Putamen (tissue), 1 donor: ENCODE data around the gene RAB31.

ENCODE experiments used
- DNase-seq: peaks from one replicate; pipeline ENCODE4 v3.0.0-alpha.2; 2016; ENCODE audit warnings: low spot score

RAB31 gene

GRCh38 chr18:9822587-9823185 is 114.6 kb downstream of the RAB31 start:
- no peak for DNase-seq

DNA sequence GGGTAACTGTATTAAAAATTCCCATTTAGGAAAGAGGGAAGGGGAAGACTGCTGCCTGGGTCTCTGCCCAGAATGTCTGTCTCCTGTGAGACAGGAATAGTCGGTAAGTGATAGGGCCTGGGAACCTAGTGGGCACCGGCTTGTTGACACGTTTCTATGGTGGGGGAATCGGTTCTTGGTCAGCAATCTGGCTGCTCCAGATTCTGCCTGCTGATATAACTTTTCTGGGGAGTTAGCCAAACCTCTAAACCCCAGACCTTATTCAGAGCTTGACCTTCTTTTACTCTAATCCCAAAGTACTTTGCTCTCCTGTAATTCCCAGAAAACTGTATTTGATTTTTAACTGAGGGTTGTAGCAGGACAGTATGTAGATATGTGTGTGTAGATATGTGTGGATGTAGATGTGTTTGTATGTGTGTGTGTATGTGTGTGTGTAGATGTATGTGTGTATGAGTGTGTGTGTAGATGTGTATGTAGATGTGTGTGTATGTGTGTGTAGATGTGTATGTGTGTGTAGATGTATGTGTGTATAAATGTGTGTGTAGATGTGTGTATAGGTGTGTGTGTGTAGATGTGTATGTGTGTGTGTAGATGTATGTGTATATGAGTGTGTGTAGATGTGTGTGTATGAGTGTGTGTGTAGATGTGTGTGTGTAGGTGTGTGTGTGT is 115.8 kb downstream of the RAB31 start:
- no peak for DNase-seq

DNA sequence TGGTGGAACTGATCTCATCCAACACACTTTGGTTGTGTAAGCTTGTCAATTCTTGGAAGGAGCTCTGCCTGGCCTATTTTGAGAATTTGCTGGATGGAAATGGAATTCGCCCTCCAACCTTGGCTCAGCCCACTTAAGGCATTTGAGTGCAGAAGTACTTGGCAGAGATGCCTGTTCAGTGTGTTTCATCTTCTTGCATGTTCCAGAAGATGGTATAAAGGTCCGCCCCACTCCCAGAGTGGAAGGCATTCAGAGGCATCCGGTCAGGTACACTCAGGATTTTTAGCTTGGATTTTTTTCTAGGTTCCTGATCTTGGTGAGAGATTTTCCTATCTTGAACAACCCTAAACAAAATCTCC is 116.4 kb downstream of the RAB31 start:
- no peak for DNase-seq

- DNase-seq, result no peak
These were observed 116.9 kb downstream of the RAB31 start for GRCh38 chr18:9824952-9825371.

DNA sequence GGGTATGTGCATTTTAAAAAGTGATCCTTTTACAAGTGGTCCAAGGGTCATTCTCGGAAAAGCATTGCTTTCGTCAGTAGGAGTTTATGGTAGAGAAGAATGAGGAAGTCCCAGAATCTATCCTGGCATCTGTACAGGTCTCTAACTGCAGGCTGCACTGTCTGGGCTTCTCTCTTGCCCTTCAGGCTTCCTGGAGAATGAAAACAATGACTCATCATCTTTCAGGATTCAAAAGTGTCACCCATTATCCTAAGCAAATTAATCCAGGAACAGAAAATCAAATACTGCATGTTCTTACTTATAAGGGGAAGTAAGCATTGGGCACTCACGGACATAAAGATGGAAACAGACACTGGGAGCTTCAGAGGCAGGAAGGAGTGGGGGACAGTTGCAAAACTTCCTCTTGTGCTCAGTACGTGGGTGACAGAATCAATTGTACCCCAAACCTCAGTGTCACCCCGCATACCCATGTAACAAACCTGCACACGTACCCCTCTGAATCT is 117.5 kb downstream of the RAB31 start:
- DNase-seq, result peak; percentile 42

GRCh38 chr18:9826685-9827084 is 118.6 kb downstream of the RAB31 start:
- no peak for DNase-seq

GRCh38 chr18:9827211-9827792 is 119.2 kb downstream of the RAB31 start:
- no peak for DNase-seq

GRCh38 chr18:9827793-9828505 is 119.8 kb downstream of the RAB31 start:
- DNase-seq, result peak; percentile 34

DNA sequence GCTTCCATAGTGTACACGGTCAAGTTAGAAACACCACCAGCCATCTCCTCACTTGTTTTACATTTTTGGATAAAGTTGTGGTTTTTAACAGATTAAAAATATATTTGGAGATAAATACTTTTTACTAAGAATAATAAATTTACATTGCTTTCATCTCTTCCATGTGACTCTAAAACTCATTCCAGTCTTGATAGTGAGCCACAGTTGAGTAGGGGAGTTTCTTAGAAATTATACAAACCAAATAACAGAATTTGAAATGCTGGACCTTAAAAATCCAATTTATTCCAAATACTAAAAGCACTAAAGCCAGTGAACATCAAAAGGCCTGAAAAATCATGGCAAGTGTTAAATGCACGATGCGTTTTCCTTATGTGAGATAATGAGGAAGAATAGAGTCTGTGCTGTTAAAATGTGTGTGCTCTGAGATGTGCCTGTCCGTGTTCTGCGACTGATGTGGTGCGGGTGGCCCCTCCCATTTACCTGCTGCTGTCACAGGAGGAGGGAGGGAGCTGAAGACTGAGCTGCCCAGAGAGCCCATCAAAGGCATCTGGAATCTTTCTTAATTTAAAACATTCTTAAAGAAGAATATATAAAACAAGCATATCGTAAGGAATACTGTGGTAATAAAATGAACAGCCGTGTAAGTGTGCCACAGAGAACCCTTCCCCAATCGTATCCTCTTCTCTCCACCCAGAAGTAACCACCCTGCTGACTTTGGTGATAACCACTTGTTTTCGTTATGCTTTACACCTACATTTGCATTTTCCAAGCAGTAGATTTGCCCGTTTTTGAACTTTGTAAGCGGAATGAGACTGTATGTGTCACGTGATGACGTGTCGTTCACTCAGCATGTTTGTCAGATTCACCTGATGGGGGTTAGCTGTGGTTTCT is 120.7 kb downstream of the RAB31 start:
- DNase-seq, result no peak

- no peak for DNase-seq
These were observed 121.3 kb downstream of the RAB31 start for GRCh38 chr18:9829397-9829712.

DNA sequence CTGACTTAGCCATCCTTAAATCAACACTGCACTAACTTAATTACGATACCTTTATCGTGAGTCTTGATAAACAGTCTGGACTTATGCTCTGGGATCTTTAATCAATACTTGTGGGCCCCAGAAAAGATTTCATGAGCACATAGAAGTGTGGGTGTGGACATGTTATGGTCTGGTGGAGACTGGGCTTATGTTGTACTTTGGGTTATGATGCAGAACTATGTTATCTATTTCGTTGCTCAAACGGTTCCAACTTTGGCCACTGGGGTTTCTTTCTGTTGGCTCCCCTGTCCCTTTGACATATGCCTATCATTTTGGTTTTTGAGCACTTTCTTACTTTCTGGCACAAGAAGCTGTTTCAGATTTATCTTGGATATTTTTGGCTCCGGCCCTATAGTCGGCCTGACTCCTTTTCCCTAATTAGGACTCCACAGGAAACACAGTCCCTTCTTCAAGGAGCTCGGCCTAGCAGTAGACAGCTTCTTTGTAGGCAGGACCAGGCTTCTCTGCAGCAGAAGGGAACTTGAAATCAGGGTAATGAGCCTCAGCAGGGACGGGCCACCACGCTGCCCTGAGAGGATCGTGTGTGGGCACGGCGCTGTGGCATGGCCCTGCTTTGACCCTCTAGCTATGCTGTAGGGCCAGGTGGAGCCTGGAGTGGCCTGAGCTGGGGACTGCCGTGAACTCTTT is 123.1 kb downstream of the RAB31 start:
- DNase-seq, result no peak

DNA sequence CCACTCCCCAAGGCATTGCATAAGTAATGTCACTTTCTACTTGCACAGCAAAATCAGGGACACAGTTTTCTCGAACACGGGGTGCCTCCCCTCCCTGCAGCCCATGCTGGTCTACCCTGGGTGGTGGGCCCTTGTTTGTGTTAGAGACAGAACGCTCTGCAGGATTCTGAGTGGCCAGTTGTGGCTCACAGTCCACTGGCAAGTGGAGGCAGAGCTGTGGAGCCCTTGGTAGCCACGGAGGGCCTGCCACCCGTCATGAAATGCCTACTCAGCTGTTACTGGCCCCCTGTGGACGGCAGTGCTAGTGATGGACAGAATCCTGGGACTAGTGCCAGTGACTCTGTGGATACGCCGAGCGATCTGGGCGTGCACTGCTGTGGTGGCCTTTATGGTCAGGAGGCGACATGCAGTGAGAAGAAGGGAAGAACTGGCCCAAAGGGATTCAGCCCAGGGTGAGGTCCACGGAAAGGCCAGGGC is 123.7 kb downstream of the RAB31 start:
- DNase-seq, result no peak

- no peak for DNase-seq
These were observed 124.8 kb downstream of the RAB31 start for GRCh38 chr18:9832871-9833270.

DNA sequence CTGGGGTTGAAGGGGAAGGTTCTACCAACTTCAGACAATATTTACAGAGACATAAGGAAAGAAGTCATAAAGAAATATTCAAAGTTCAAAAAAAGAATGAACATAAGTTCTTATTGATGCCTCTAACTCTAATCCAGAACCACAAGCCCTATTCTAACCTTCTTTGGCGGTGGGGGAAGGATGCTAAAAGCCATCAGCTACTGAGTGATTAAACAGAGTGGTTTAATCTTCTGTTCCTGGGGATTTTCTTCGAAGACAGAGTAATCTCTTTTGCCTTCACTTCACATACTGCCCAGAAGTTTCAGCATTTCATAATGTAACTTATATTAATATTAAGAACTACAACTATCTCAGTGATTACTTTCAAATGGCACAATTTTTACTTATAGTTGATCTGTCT is 126.5 kb downstream of the RAB31 start:
- DNase-seq, result no peak

DNA sequence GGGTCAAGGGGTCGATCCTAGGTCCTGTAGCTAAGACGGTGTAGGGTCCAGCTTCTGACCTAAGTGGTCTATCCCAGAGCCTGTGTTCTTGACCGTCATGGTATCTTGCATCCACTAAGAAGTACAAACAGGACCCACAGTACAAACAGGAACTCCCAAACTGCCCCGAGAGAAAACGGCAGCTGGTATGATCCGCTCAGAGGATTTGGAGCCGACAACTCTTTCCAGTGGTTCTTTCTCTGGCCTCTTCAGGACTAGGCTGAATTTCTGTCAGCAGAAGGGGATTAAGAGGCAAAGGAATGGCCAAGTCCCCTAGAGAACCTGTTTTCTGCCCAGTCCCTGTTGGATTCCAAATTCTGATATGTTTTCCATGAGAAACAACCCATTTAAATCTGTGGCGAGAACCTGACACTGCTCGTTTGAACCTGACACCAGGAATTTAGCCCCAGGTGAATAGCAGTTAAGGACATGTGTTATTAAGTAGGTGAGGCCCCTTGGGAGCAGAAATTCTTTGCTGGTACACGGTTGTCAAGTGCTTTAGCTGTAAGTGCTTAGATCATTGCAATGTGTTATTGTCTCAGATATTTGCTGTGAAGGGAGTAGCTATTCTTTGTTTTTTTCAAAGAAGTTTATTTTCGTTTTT is 127.1 kb downstream of the RAB31 start:
- no peak for DNase-seq

DNA sequence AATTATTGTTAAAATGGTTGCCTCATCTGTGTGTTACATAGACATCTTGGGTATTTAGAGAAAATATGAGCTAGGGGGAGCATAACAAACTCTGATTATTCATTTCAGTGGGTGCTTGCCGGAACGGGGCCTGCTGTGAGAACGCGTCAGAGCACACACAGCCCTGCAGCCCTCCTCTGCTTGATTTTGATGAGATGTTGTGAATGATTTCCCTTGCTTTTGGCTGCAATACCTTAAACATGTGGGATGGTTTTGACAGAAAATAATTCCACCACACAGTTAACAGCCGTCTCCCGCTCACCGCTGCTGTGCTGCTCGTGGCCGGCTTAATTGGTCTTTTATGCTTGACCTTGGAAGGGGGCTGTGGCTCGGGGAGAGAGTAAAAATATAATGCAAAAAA is 127.7 kb downstream of the RAB31 start:
- no peak for DNase-seq

DNA sequence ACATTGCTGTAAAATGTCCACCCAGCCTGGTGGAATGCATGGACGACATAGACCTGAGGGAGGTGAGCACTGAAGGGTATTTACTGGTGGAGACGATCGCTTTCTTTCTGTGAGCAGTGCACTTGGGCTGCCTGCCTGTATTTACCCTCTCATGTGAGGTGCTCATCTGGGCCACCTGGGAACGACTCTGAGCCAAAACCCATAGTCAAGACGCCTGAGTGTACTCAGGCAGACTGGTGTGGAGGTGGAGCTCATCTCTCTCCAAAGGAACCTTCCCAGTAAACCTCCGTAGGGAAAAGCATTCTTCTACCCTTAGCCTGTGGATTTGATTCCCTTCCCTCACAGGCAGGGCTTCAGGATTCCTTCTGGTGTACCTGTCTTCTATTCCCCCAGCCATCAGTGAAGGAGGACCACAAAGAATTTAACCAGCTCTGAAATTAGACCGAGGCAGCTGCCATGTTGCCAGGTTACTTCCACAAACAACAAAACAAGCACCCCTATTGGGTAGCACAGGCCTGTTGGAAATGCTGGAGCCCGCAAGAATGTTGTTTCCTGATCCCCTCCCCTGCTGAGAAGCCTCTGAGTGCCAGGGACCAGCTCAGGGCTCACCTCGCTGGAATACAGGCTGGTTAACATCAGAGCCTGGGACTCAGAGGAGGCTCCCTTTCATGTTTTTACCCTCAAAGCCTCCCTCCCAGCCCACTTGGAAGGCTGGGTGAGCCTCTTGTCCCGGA is 130.2 kb downstream of the RAB31 start:
- no peak for DNase-seq

- DNase-seq, result no peak
These were observed 131.1 kb downstream of the RAB31 start for GRCh38 chr18:9839211-9839610.

DNA sequence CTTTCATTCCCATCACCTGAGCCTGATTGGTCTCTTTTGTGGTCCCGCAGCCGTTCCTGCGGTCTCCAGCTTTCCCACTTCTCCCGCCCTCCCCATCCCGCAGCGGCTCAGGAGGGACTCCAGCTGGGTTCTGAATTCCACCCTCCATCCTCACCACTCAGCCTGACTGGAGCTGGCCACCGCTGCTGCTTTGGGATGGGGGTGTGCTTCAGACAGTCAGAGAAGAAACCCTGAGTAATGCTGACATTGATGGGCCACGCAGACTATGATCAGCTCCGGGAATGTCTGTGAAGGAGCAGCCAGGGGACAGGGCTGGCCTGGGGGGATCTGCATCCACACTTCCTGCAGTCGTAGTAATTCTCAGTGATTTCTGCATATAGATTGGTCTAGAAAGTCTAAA is 131.8 kb downstream of the RAB31 start:
- no peak for DNase-seq

- no peak for DNase-seq
These were observed 133.7 kb downstream of the RAB31 start for GRCh38 chr18:9841752-9842151.
